HTERT RPE-1 (cell line): ENCODE data around the gene SYTL2.
"Not testable (repeated sequence)": the region's sequence is repeated elsewhere in the genome, so short reads cannot be mapped to it uniquely, and the experiment has no call there.

Experiments used
- in situ Hi-C: fragments of 300-500 bp; cut with MboI; formaldehyde crosslinking; loops from 4 replicates; pipeline ENCODE4 v1.14.3; 2020; ENCODE audit warnings: low sequenced_read_pairs

SYTL2 gene

GRCh38 chr11:85795712-85796487, 15.0 kb downstream of the SYTL2 start:
- in situ Hi-C loops, result no loop called here

GRCh38 chr11:85791409-85791990, 19.4 kb downstream of the SYTL2 start:
- in situ Hi-C loops, result no loop called here

GRCh38 chr11:85787809-85788760, 22.9 kb downstream of the SYTL2 start:
- in situ Hi-C loops, result no loop called here

GRCh38 chr11:85787168-85787567, 23.8 kb downstream of the SYTL2 start:
- in situ Hi-C loops, result no loop called here

- in situ Hi-C loops, result no loop called here
Observed at GRCh38 chr11:85784480-85785265, 26.3 kb downstream of the SYTL2 start.

GRCh38 chr11:85783758-85784157, 27.2 kb downstream of the SYTL2 start:
- in situ Hi-C loops, result no loop called here

GRCh38 chr11:85780780-85781517, 30.0 kb downstream of the SYTL2 start:
- in situ Hi-C loops, result not testable (repeated sequence)

- in situ Hi-C loops, result no loop called here
Observed at GRCh38 chr11:85779956-85780640, 30.8 kb downstream of the SYTL2 start.

GRCh38 chr11:85777603-85777972, 33.4 kb downstream of the SYTL2 start:
- in situ Hi-C loops, result not testable (repeated sequence)

- in situ Hi-C loops, result no loop called here
Observed at GRCh38 chr11:85776951-85777602, 33.9 kb downstream of the SYTL2 start.

- in situ Hi-C loops, result no loop called here
Observed at GRCh38 chr11:85774256-85775101, 36.5 kb downstream of the SYTL2 start.

- in situ Hi-C loops, result no loop called here
Observed at GRCh38 chr11:85772695-85773094, 38.2 kb downstream of the SYTL2 start.

GRCh38 chr11:85771568-85771967, 39.4 kb downstream of the SYTL2 start:
- in situ Hi-C loops, result no loop called here

- in situ Hi-C loops, result no loop called here
Observed at GRCh38 chr11:85769771-85770170, 41.2 kb downstream of the SYTL2 start.

GRCh38 chr11:85768473-85769146, 42.3 kb downstream of the SYTL2 start:
- in situ Hi-C loops, result no loop called here

- in situ Hi-C loops, result no loop called here
Observed at GRCh38 chr11:85767246-85767945, 43.5 kb downstream of the SYTL2 start.

GRCh38 chr11:85766721-85767161, 44.2 kb downstream of the SYTL2 start:
- in situ Hi-C loops, result no loop called here
